HG02798 (cell line): ENCODE measurements around the gene MRPL34.

Experiments used
- ATAC-seq: cut with Tn5 transposase; IDR thresholded peaks from one replicate; pipeline ENCODE4 v1.9.1; 2021; ENCODE audit warnings: mild to moderate bottlenecking; ENCODE audit not compliant: unreplicated experiment, poor library complexity

The MRPL34 gene

GRCh38 chr19:17307876-17308377 is 2.3 kb downstream of the MRPL34 start:
- ATAC-seq = no peak

DNA sequence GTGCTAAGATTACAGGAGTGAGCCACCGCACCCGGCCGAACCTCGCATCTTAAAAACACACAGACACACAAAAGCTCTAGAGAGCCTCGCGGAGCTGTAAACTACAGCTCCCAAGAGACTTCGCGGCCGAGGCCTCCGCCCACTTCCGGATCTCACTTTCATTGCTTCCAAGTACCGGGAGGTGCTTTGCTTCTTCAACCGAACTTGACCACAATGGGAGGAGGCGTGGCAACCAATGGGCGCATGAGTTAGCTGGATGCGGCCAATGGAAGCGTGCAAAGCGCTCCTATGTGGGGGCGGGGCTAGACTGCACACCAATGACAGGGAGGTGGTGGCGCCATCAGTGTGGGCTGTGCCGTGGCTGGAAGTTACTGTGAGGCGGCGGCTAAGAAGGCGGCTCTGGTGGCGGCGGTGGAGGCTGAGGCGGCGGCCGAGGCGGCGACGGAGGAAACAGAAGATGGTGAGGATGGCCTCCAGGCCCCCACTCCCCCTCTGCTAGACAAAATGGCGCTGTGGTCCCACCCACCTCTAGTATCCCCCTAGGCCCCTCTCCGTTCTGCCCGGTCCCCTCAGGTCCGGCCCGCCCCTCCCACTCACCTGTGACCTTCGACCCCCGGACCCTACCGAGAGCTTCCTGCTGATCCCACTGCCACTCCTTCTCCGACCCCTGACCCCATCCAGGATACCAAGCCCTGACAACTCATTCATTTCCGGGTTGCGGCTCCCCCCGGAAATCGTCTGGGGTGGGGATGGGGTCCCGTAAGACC is 3.7 kb downstream of the MRPL34 start, which contains the start of gene DDA1:
DDA1 (plus strand) TSS at position 366 of the 767 bp plus-strand sequence; CDS start at position 458, 92 bp downstream.
- peak; percentile 73 for ATAC-seq

GRCh38 chr19:17309965-17310461 is 4.3 kb downstream of the MRPL34 start:
- no peak for ATAC-seq

- no peak for ATAC-seq
These were observed 6.0 kb downstream of the MRPL34 start for GRCh38 chr19:17311455-17312188.

DNA sequence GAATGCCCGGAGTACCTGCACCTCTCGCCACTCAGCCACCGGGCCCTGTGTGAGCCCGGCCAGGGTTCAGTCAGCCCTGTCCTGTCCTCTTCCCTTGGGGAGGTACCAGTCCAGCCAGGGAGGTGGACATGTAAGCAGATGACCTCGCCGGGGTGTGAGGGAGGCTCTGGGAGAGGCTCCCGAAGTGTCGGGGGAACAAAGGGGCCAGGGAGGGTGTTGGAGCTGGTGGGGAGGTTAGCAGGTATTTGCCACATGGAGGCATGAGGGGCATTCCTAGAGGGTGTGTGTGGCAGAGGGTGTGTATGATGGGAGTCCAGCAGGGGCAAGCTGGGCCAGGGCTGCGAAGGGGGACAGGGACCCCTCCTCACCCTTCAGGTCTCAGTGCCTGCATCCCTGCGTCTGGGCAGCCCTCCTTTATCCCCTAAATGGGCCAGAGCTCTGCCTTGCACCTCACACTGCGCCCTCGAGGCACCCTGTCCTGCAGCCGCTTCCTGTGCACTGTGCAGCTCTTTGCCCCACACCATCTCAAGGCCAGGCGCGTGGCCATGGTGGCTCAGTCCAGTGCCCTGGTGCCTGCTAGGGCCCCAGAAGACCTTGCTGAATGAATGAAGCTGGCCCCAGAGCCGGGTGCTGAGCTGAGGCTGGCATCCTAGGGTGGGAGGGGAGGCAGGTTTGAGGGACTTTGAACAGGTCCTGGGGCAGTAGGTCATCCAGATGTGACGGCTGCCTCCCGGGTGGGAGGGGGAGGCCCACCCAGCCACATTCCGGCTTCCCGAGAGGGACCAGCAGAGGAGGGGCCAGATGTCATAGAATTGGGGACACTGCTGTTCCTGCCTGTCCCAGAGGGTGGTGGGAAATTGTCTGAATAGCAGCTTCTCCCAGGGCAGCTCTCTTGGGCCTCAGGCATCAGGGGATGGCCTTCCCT is 6.8 kb downstream of the MRPL34 start:
- ATAC-seq = no peak

GRCh38 chr19:17314007-17314593 is 8.4 kb downstream of the MRPL34 start:
- ATAC-seq = no peak

DNA sequence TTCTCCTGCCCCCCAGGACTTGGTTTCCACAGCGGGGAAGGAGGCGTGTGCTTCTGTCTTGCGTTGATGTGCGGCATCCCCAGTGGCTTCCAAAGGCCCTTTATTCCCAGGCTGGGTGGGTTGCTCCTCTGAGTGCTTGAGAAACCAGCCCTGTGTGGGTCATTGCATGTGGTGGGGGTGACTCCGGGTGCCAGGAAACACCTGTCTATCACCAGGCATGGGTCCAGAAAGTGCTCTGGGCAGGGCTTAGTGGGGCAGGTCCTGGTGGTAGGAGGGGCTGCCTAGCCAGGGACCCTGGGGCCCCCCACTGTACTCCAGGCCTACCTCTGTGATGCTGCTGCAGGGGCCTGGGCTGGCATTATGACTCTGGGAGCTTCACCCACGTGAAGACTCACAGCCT is 13.3 kb downstream of the MRPL34 start:
- ATAC-seq = no peak

DNA sequence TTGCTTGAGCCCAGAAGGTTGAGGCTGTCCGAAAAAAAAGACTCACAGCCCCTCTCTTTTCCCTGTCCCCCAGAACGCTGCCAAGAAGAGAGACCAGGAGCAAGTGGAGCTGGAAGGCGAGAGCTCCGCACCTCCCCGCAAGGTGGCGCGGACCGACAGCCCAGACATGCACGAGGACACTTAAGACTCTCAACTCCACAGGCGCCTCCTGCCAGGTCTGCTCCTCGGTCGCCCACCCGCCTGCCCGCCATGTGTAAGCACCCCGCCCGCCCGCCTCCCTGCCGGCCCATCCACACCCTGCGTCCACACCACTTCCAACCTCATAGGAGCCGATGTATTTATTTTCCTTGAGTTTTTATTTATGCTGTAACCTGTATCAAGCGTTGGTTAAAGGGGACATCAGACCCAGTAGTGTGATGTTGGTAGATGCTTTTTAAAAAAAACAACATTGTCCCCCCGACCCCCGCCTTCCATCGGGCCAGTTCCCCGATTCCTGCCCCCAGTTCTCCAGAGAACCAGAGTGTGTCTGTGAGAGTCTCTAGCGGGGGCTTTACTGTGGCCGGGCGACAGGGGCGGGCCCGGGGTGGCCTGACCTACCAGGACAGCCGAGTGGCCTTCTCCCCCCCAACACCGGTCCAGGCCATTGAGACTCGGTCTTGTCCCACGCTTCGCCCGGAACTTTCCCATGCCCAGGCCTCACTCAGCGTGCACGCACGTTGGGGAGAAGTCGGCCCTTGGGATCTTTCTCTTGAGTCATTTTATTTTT is 14.0 kb downstream of the MRPL34 start:
- no peak for ATAC-seq

DNA sequence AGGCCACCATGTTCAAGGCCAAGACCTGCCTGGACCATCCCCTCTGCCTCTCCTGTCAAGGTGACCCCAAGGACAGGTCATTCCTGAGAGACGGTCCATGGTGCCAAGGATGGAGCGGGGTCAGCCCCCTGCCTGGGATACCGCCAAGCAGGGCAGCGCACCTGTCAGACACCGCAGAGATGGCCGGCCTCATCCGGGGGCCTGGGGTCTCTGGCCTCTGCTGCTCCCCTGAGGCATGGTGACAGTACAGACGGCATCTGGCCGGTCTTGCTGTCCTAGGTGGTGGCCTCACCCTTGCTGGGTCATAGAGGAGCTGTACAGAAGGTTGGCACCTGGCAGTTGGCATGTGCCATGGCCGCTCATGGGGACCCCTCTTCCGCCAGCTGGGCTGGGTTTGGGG is 14.8 kb downstream of the MRPL34 start:
- ATAC-seq = no peak

DNA sequence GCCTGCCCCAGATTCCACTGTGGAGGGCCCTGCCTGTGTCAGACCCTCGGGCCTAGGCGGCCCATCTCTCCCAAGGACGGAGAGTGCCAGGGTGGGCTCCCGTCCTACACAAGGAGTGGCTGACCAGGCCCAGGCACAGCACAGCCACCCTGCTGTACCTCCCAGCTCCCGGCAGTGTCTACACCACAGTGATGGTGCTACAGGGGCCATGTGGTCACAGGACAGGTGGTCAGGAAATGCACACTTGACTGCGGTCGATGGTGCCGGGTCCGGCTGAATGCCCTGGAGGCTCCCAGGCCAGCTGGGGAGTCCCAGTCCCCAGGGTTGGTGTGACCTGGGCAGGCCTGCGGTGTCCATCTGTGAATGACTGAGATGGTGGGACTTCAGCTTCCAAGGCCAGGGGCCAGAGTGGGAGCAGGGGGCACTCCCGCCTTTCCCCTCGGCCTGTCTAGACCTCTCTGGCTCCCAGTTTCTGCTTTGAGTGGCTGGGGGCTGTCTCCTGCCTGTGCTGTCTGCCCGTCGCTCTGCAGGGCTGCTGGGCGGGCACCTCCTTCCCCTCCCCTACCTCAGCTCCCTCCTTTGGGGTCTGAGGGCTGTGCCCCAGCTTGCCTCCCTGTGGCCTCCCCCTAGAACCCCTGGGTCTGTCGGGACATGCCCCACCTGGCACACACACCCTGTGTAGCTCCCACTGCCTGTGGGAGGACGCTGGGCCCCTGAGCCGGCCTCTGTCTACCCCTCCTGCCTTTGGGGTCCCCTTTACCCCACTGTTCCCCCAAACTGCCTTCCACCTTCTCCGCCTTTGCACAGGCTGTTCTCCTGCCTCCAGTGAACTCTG is 16.2 kb downstream of the MRPL34 start:
- ATAC-seq = no peak

GRCh38 chr19:17322854-17323253 is 17.2 kb downstream of the MRPL34 start:
- no peak for ATAC-seq

- ATAC-seq = no peak
These were observed 17.8 kb downstream of the MRPL34 start for GRCh38 chr19:17323300-17323963.

- ATAC-seq = no peak
These were observed 18.3 kb downstream of the MRPL34 start for GRCh38 chr19:17323964-17324332.

GRCh38 chr19:17324357-17325114 is 18.9 kb downstream of the MRPL34 start:
- no peak for ATAC-seq

DNA sequence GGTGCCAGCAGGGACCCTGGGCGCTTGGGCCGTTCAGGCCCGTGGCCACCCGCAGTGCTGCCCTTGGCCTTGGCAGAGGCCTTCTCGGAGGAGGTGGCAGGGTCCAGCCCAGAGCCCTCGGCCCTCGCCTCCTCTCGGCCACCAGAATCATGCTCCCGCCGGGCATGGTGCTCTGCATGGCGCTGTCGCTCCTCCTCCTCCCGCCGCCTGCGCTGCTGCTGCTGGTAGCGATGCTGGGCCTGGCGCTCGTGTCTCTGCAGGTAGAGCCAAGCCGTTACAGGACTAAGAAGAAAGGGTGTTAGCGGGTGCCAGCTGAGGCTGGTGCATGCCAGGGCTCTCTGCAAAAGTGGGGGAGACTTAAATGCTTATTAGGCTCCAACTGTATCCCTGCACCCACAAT is 19.5 kb downstream of the MRPL34 start:
- ATAC-seq = no peak

DNA sequence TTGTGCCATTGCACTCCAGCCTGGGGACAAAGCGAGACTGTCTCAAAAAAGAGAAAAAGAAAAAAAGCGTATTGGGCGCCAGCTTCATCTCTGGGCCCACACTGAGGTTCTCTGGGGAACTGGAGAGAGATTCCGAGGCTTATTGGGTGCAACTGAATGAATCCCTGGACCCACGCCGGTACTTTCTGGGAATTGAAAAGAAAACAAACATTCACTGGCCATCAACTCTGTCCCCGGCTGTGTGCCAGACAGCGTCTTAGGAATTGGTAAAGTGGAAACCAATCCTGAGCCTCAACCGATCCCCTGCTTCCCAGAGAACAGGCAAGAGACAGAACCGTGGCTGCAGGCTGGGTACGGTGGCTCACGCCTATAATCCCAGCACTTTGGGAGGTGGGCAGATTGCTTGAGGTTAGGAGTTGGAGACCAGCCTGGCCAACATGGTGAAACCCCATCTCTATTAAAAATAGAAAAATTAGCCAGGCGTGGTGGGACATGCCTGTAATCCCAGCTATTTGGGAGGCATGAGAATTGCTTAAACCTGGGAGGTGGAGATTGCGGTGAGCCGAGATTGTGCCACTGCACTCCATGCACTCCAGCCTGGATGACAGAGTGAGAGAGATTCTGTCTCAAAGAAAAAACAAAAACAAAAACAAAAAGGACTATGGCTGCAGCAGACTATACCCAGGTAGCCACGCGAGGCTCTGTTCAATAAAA is 20.4 kb downstream of the MRPL34 start:
- no peak for ATAC-seq

DNA sequence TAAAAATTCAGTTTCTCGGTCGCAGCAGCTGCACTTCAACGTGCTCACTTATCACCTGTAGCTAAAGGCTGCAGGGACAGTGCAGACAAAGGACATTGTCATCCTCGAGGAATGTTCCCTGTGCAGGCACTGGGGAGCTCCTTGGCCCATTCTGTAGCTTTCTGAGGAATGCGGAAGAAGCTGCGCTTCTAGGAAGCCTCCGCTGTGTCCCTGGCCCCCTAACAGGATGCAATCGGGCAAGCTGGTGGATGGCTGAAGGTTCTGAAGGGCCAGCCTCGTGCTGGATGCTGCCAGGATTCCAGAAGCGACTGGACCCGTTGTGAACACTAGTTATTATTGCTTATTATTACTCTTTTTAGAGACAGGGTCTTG is 20.9 kb downstream of the MRPL34 start:
- ATAC-seq = no peak
